GM19193 (cell line): Measurements from ENCODE around the gene IL3RA.

ENCODE experiments used
- POLR2A ChIP-seq: IDR thresholded peaks from 4 replicates; pipeline ENCODE4 v1.6.1; 2011; ENCODE audit not compliant: insufficient read depth, insufficient read length; ENCODE audit errors: extremely low read depth

The IL3RA gene

DNA sequence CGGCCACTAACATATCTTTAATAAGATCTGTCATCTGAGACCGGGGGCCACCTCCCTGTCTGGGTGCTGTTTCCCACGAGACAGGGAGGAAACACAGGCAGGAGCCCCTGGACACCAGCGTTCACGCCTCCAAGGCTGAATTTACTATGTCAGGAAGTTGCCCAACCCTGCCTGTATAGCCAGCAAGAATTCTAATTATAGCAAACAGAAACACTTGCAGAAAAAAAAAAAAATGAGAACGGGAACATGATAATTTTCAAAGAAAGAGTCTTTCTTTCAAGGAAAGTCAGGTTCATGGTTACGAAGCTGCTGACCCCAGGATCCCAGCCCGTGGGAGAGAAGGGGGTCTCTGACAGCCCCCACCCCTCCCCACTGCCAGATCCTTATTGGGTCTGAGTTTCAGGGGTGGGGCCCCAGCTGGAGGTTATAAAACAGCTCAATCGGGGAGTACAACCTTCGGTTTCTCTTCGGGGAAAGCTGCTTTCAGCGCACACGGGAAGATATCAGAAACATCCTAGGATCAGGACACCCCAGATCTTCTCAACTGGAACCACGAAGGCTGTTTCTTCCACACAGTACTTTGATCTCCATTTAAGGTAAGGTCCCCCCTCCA lies at the start of gene IL3RA:
Gene IL3RA (plus strand): TSS at position 455 of the 613 bp plus-strand sequence. CDS start 4,981 bp downstream, outside the sequence.
- TF ChIP-seq POLR2A = peak; percentile 62

DNA sequence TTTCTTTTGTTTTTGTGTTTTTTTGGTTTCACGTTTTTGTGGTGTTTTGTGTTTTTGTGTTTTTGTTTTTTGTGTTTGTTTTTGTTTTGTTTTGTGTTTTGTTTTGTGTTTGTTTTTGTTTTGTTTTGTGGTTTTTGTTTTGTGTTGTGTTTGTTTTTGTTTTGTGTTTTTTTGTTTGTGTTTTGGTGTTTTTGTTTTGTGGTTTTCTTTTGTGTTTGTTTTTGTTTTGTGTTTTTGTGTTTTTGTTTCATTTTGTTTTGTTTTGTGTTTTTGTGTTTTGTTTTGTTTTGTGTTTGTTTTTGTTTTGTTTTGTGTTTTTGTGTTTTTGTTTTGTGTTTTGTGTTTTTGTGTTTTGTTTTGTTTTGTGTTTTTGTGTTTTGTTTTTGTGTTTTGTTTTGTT lies 47.0 kb upstream of the IL3RA start:
- no peak for TF ChIP-seq POLR2A

DNA sequence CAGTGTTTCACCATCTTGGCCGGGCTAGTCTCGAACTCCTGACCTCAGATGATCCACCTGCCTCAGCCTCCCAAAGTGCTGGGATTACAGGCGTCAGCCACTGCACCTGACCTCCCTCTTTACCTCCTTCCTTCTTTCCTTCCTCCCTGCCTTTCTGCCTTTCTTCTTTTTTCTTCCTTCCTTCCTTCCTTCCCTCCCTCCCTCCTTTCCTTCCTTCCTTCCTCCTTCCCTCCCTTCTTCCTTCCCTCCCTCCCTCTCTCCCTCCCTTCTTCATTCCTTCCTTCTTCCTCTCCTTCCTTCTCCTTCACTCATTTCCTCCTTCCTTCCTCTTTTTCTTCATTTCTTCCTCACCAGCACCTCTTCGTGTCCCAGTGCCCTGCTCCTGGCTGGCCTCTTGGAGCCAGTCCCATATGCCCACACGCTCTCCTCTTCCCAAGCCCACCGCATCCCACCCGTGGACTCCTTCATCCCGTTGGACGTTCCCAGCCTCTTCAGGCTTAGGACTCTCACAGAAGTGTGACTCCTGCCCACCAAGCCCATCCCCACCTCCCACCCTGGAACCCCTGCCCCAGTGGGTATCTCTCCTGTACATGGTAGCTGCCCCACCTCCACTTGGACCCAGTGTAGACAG lies 45.4 kb upstream of the IL3RA start:
- no peak for TF ChIP-seq POLR2A

DNA sequence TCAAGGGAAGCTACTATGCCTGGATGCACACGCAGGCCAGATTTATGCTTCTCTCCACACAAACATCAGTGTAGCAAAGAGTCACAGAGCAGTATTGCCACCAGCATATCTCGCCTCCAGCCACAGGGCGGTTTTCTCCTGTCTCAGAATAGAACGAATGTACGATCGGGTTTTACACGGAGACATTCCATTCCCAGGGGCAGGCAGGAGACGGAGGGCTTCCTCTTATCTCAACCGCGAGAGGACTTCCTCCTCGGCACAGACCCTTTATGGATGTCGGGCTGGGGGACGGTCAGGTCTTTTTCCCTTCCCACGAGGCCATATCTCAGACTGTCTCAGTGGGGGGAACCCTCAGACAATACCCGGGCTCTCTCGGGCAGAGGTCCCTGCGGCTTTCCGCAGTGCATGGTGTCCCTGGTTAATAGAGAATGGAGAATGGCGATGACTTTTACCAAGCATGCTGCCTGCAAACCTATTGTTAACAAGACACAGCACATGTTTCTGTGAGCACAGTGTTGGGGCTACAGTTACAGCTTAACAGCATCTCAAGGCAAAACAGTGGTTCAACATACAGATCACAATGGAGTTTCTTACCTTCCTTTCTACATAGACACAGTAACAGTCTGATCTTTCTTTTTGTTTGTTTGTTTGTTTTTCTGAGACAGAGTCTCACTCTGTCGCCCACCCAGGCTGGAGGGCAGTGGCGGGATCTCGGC lies 43.9 kb upstream of the IL3RA start:
- TF ChIP-seq POLR2A = no peak

DNA sequence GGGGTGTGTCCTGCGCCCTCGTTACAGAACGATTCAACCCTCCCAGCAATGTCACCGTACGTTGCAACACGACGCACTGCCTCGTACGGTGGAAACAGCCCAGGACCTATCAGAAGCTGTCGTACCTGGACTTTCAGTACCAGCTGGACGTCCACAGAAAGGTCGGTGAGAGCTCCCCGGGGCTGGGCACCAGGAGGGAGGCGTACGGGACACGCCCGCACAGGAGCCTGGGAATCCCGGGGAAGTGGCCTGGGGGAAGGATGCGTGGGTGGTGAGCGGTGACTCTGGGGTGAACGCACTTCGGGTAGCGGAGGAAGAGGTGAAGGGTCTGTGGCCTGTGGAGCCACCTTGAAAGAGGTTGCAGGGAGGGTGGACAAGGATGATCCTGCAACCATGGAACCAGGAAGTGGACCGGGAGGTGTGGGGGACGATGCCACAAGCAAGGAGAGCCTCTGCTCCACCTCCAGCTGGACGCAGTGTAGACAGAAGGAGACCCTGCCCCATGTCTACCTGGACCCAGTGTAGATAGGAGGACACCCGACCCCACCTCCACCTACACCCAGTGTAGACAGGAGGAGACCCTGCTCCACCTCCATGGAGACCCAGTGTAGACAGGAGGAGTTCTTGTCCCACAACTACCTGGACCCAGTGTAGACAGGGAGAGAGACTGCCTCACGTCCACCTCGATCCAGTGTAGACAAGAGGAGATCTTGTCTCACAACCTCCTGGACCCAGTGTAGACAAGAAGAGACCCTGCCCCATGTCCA lies 42.1 kb upstream of the IL3RA start:
- no peak for TF ChIP-seq POLR2A

DNA sequence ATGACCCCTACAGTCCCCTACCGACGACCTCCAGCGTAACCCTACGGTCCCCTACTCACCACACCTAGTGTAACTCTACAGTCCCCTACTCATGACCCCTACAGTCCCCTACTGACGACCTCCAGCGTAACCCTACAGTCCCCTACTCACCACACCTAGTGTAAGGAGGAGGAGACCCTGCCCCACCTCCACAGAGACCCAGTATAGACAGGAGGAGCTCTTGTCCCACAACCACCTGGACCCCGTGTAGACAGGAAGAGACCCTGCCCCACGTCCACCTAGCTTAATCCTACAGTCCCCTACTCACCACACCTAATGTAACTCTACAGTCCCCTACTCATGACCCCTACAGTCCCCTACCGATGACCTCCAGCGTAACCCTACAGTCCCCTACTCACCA lies 41.0 kb upstream of the IL3RA start:
- TF ChIP-seq POLR2A = no peak

DNA sequence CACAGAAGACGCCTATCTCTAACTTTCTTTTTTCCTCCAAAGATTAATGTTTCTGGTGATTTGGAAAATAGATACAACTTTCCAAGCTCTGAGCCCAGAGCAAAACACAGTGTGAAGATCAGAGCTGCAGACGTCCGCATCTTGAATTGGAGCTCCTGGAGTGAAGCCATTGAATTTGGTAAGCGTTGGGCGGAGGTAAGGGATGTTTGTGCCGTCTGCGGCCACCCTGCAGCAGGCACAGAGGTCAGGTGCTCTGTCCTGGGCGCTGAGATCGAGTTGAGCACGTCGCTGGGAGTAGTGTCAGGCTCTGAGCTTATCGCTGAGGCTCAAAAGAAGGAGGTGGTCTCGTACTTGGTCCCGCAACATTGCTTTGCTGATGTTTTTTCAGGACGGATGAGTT lies 36.1 kb upstream of the IL3RA start:
- no peak for TF ChIP-seq POLR2A

DNA sequence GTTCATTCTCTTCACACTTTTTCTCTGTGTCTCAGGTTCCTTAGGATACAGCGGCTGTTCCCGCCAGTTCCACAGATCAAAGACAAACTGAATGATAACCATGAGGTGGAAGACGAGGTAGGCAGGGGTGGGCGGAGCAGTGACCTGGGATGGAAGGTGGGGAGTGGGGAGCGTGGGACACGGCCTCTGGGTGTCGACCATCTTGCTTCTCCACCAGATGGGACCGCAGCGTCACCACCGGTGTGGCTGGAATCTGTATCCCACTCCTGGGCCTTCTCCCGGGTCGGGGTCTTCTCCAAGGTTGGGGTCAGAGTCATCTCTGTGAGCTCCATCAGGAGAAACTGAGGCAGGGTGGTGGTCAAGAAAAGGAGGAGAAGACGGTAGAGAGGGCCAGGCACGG lies 31.2 kb upstream of the IL3RA start:
- no peak for TF ChIP-seq POLR2A

DNA sequence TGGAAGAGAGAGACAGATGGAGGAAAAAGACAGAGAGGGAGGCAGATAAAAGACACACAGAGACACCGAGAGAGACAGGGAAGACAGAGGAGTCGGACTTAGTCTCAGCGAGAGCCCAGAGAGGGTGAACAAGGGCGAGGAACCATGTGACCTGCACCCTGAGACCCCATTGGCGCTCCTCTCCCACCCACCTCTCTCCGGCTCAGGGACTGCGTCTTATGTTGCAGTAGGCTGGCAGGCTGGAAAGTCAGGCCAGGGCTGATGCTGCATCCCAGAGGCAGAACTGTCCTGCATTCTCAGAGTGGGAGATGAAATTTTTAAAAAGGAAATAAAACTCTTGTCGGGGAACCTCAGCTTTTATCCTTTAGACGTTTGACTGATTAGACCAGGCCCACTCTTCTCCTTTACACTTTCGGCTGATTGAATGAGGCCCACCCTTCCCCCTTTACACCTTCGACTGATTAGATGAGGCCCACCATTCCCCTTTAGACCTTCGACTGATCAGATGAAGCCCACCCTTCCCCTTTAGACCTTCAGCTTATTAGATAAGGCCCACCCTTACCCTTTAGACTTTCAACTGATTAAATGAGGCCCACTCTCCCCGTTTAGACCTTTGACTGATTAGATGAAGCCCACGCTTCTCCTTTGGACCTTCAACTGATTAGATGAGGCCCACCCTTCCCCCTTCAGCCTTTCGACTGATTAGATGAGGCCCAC lies 29.5 kb upstream of the IL3RA start:
- TF ChIP-seq POLR2A = no peak

DNA sequence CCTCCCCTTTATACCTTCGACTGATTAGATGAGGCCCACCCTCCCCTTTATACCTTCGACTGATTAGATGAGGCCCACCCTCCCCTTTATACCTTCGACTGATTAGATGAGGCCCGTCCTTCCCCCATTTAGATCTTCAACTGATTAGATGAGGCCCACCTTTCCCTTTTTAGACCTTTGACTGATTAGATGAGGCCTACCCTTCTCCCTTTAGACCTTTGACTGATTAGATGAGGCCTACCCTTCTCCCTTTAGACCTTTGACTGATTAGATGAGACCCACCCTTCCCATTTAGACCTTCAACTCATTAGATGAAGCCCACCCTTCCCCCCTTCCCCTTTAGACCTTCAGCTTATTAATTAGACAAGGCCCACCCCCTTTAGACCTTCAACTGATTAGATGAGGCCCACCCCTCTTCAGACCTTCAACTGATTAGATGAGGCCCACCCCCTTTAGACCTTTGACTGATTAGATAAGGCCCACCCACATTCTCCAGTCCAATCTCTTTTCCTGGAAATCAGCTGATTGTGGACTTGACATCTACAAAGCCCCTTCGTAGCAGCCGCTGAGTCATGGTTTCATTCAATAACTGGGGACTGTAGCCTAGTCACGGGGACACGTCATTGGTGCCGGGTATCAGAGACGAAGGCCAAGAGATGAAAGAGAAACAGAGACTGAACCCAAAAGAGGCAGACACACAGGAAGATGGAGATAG lies 28.8 kb upstream of the IL3RA start:
- no peak for TF ChIP-seq POLR2A

DNA sequence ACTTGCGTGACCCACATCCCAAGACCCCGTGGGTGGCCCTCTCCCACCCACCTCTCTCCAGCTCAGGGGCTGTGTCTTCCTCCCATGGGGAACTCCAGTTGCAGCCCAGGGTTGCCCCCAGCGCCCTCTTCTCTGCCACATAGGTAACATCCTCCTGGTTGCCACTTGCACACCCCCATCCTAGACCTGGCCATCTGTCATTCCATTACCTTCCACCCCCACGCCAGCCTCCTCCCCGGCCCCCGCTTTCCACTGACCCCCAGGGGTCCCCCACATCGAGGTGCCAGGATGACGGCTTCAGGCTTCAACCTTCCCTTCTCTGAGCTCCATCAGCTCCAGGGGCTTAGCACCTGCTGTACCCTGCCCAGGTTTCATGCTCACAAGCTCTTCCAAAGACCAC lies 28.1 kb upstream of the IL3RA start:
- TF ChIP-seq POLR2A = no peak

DNA sequence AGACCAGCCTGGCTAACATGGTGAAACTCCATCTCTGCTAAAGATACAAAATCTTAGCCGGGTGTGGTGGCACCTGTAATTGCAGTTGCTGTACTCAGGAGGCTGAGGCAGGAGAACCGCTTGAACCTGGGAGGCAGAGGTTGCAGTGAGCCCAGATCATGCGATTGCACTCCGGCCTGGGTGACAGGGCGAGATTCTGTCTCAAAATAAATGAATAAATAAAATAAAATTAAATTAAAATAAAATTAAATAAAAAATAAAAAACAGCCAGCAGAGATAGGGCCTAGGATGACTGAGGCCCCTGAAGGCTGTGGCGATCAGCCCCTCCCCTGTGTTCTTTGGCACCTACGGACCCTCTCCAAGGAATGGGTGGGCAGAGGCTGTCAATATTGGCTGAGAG lies 22.8 kb upstream of the IL3RA start:
- no peak for TF ChIP-seq POLR2A

DNA sequence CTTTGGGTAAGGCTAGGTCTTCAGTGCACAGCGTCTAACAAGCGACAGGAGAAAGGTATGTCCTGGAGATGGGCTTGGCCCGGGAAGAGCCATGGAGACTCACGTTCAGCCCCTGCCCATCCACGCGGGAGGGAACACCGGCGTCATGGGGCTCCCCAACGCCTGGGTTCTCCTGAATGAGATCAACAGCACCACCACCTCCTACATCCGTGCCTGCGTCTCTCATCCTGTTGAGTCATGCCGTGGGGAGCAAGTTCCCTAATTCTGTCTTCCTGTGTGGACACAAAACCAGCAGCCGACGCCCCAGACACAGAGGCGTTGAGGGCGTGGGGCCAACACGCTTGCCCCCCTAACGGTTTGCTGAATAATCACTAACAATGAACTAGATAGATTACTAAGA lies 20.1 kb upstream of the IL3RA start:
- TF ChIP-seq POLR2A = no peak

DNA sequence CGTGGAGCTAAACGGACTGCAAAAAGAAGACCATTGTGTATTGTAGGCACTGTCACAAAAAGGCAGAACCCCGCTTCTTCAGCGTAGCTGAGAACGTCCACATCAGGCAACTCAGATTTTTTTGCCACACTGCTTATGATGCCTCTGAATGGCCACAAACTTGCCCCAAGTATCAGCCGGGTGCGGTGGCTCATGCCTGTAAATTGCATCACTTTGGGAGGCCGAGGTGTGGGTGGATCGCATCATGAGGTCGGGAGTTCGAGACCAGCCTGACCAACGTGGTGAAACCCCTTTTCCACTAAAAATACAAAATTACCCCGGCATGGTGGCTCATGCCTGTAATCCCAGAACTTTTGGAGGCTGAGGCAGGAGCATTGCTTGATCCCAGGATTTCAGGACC lies 14.9 kb upstream of the IL3RA start:
- TF ChIP-seq POLR2A = no peak
